AG04449 (cell line): ENCODE measurements around the gene NANOS3.

Experiments
- CTCF ChIA-PET: fragments of 350-600 bp; formaldehyde crosslinking; extraction: SDS; loops from one replicate; lab custom pipeline; 2021; ENCODE audit warnings: antibody characterized with exemption; lab: Yijun Ruan, JAX
- POLR2A ChIA-PET: fragments of 400-600, 350-600 bp; formaldehyde crosslinking; extraction: SDS; loops from one replicate; lab custom pipeline; 2020; ENCODE audit warnings: antibody characterized with exemption, inconsistent platforms; lab: Yijun Ruan, JAX
- DNase-seq: peaks from one replicate; pipeline ENCODE4 v3.0.0-alpha.2; 2010; ENCODE audit warnings: low read depth, low spot score
- H3K4me3 ChIP-seq: 2 replicates; pipeline ENCODE4 v1.5.1; 2011; ENCODE audit warnings: low read depth, mild to moderate bottlenecking, control low read depth, low read length
- TF ChIP-seq, protein P1 (sequence below): IDR thresholded peaks from one replicate; pipeline ENCODE4 v1.5.1; 2011; ENCODE audit warnings: mild to moderate bottlenecking, moderate library complexity, low read length, control low read depth, inconsistent platforms; ENCODE audit not compliant: insufficient read depth; ENCODE audit errors: missing control alignments

NANOS3 gene

GRCh38 chr19:13839130-13839937 lies 37.6 kb upstream of the NANOS3 start:
- ChIA-PET POLR2A (interaction anchor here (0.6 to 9.0 kb wide), 9 partner anchors 8 to 74 kb away, joined by 3 to 149 read pairs (median 6); partner anchors contain the start of gene MRI1), CTCF (interaction anchor here (1.4 to 7.0 kb wide), 2 partner anchors 24 to 55 kb away, joined by 4 to 61 read pairs; no protein-coding TSS in a partner anchor)
- TF ChIP-seq, protein P1, sequence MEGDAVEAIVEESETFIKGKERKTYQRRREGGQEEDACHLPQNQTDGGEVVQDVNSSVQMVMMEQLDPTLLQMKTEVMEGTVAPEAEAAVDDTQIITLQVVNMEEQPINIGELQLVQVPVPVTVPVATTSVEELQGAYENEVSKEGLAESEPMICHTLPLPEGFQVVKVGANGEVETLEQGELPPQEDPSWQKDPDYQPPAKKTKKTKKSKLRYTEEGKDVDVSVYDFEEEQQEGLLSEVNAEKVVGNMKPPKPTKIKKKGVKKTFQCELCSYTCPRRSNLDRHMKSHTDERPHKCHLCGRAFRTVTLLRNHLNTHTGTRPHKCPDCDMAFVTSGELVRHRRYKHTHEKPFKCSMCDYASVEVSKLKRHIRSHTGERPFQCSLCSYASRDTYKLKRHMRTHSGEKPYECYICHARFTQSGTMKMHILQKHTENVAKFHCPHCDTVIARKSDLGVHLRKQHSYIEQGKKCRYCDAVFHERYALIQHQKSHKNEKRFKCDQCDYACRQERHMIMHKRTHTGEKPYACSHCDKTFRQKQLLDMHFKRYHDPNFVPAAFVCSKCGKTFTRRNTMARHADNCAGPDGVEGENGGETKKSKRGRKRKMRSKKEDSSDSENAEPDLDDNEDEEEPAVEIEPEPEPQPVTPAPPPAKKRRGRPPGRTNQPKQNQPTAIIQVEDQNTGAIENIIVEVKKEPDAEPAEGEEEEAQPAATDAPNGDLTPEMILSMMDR = peak; percentile 21
- peak overlapping the region; percentile 91 for H3K4me3 ChIP-seq
- DNase-seq = no peak

DNA sequence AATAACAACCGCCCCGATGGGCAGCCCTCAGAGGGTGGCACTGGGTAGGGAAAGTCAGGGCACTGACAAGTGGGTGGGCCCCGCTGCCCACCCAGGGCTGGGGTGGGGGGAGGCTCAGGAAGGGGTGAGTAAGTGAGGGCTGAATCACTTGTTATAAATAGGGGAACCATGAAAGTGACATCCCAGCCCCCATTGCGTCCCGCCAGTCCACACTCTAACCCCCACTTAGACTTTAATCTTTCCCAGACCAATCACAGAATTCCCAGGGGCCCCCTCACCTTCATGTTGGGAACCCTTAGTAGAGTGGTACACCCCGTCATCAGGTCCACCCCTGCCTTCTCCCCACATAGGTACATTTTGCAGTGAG lies 37.0 kb upstream of the NANOS3 start:
- POLR2A ChIA-PET = interaction anchor here (0.6 to 9.0 kb wide), 9 partner anchors 7 to 75 kb away, joined by 3 to 149 read pairs (median 6); partner anchors contain the start of gene MRI1
- TF ChIP-seq, protein P1 = no peak
- peak overlapping the region; percentile 91 for H3K4me3 ChIP-seq

GRCh38 chr19:13840305-13841085 lies 36.4 kb upstream of the NANOS3 start:
- ChIA-PET POLR2A (interaction anchor here (1.0 to 9.0 kb wide), 7 partner anchors 7 to 277 kb away, joined by 3 to 149 read pairs (median 8); no protein-coding TSS in a partner anchor), CTCF (interaction anchor here (1.4 to 7.0 kb wide), 4 partner anchors 10 to 56 kb away, joined by 4 to 61 read pairs (median 8); no protein-coding TSS in a partner anchor)
- TF ChIP-seq, protein P1 = no peak
- DNase-seq = no peak
- peak overlapping the region; percentile 91 for H3K4me3 ChIP-seq

More for the DNA sequence above, 37.0 kb upstream of the NANOS3 start:
- CTCF ChIA-PET = interaction anchor here (1.4 to 7.0 kb wide), 2 partner anchors 23 to 56 kb away, joined by 4 to 61 read pairs; no protein-coding TSS in a partner anchor
- DNase-seq = no peak

- ChIA-PET CTCF (interaction anchor here (0.9 to 1.6 kb wide), 3 partner anchors 9 to 21 kb away, joined by 3 to 13 read pairs (median 4); no protein-coding TSS in a partner anchor), POLR2A (interaction anchor here (0.8 to 9.0 kb wide), 6 partner anchors 11 to 277 kb away, joined by 3 to 149 read pairs (median 5); no protein-coding TSS in a partner anchor)
- no peak for DNase-seq
- TF ChIP-seq, protein P1 = no peak
- H3K4me3 ChIP-seq = peak overlapping the region; percentile 91
Observed at GRCh38 chr19:13841086-13841961, 35.6 kb upstream of the NANOS3 start.

GRCh38 chr19:13841962-13842290 lies 35.0 kb upstream of the NANOS3 start:
- TF ChIP-seq, protein P1 = no peak
- POLR2A ChIA-PET = interaction anchor here (0.8 to 9.0 kb wide), 5 partner anchors 11 to 276 kb away, joined by 3 to 149 read pairs (median 5); no protein-coding TSS in a partner anchor
- CTCF ChIA-PET = interaction anchor here (0.9 to 1.6 kb wide), 3 partner anchors 8 to 20 kb away, joined by 3 to 13 read pairs (median 4); no protein-coding TSS in a partner anchor

More at GRCh38 chr19:13841962-13842290, 35.0 kb upstream of the NANOS3 start:
- DNase-seq = no peak
- peak overlapping the region; percentile 91 for H3K4me3 ChIP-seq
